ENCODE measurements around the gene HNRNPUL2. TPM values are rescaled to one million over a fixed set of nuclear protein-coding genes. Genes with fewer than 3 reads are reported as not detected.
A peak's percentile ranks its signal among the peaks of the same experiment; 100 is the strongest.

Gene HNRNPUL2
- polyA plus RNA-seq, 1 experiment: 28.2 TPM

GRCh38 chr11:62664405-62665074 is 62.7 kb downstream of the HNRNPUL2 start:
- no peak for TF ChIP-seq CTCF (IDR thresholded peaks at IDR 0.05; ENCODE audit: low read depth, low read length)
- DNase-seq (ENCODE audit: low read depth, low spot score): no peak
- Histone ChIP-seq H3K4me3 (ENCODE audit: low read depth, low read length) (peak overlapping the region; percentile 96), H3K9me3 (ENCODE audit: control insufficient read depth, insufficient read depth, low read length) (peaks cover 4% of the 10 kb centered on the region; the same call in 1 of the 2 replicates), H3K27me3 (ENCODE audit: control insufficient read depth, insufficient read depth, low read length) (no peaks in the 10 kb centered on the region), H3K27ac (ENCODE audit: low read depth, low read length) (peak overlapping the region; percentile 77)
- POLR2A ChIA-PET: interaction anchor here (0.5 to 4.2 kb wide), 50 partner anchors 10 to 850 kb away, joined by 3 to 150 read pairs (median 6); partner anchors contain the start of genes B3GAT3, EEF1G, EML3 and GANAB
- CTCF ChIA-PET: interaction anchor here (0.7 to 1.8 kb wide), 5 partner anchors 9 to 53 kb away, joined by 3 to 5 read pairs (median 3); partner anchors contain the start of gene GANAB

Small RNAs within 50 kb of the gene (small RNA-seq; reads per million reads assigned to genes)
- not detected for gene SNORA57 (ENCODE audit: insufficient read length, low read depth)

Other genes starting within 250 kb of the HNRNPUL2 start
- 231 and 243 TPM in 2 replicates for gene AHNAK, start 180.7 kb downstream of the HNRNPUL2 start, polyA plus RNA-seq (2011; rRNA removed)
- 2,186 and 2,474 TPM in 2 replicates for gene EEF1G, start 153.6 kb downstream of the HNRNPUL2 start, polyA plus RNA-seq (2011; rRNA removed)
- gene TUT1, start 135.9 kb downstream of the HNRNPUL2 start, polyA plus RNA-seq (2011; rRNA removed): 7.8 and 9.0 TPM in 2 replicates
- 22.9 and 36.7 TPM in 2 replicates for gene MTA2, start 125.6 kb downstream of the HNRNPUL2 start, polyA plus RNA-seq (2011; rRNA removed)
- gene EML3, start 114.7 kb downstream of the HNRNPUL2 start, polyA plus RNA-seq (2011; rRNA removed): 17.1 and 18.6 TPM in 2 replicates
- gene ROM1, start 114.2 kb downstream of the HNRNPUL2 start, polyA plus RNA-seq (2011; rRNA removed): 1.4 and 2.0 TPM in 2 replicates
- 14.5 and 20.2 TPM in 2 replicates for gene B3GAT3, start 105.5 kb downstream of the HNRNPUL2 start, polyA plus RNA-seq (2011; rRNA removed)
- gene GANAB, start 80.8 kb downstream of the HNRNPUL2 start, polyA plus RNA-seq (2011; rRNA removed): 369 and 464 TPM in 2 replicates
- 10.6 and 12.6 TPM in 2 replicates for gene INTS5, start 74.2 kb downstream of the HNRNPUL2 start, polyA plus RNA-seq (2011; rRNA removed)
- gene C11orf98, start 62.2 kb downstream of the HNRNPUL2 start, polyA plus RNA-seq (2011; rRNA removed): 38.8 and 43.6 TPM in 2 replicates
- 4.6 and 4.7 TPM in 2 replicates for gene CSKMT, start 62.1 kb downstream of the HNRNPUL2 start, polyA plus RNA-seq (2011; rRNA removed)
- 5.4 and 6.2 TPM in 2 replicates for gene UQCC3, start 55.8 kb downstream of the HNRNPUL2 start, polyA plus RNA-seq (2011; rRNA removed)
- gene LBHD1, start 55.2 kb downstream of the HNRNPUL2 start, polyA plus RNA-seq (2011; rRNA removed): 2.4 and 3.2 TPM in 2 replicates
- gene UBXN1, start 48.4 kb downstream of the HNRNPUL2 start, polyA plus RNA-seq (2011; rRNA removed): 92.8 and 100 TPM in 2 replicates
- 4.1 and 5.7 TPM in 2 replicates for gene LRRN4CL, start 37.9 kb downstream of the HNRNPUL2 start, polyA plus RNA-seq (2011; rRNA removed)
- 42.8 and 63.7 TPM in 2 replicates for gene BSCL2, start 20.0 kb downstream of the HNRNPUL2 start, polyA plus RNA-seq (2011; rRNA removed)
- gene GNG3, start 19.8 kb downstream of the HNRNPUL2 start, polyA plus RNA-seq (2011; rRNA removed): 0.11 TPM in 1 of 2 replicates, not detected in the other
- 32.2 and 32.5 TPM in 2 replicates for gene TTC9C, start 1.0 kb upstream of the HNRNPUL2 start, polyA plus RNA-seq (2011; rRNA removed)
- 3.2 and 3.7 TPM in 2 replicates for gene ZBTB3, start 26.7 kb upstream of the HNRNPUL2 start, polyA plus RNA-seq (2011; rRNA removed)
- gene POLR2G, start 34.1 kb upstream of the HNRNPUL2 start, polyA plus RNA-seq (2011; rRNA removed): 213 and 215 TPM in 2 replicates
- gene TAF6L, start 43.9 kb upstream of the HNRNPUL2 start, polyA plus RNA-seq (2011; rRNA removed): 8.9 and 13.4 TPM in 2 replicates
- gene TMEM179B, start 59.9 kb upstream of the HNRNPUL2 start, polyA plus RNA-seq (2011; rRNA removed): 51.7 and 63.8 TPM in 2 replicates
- 12.3 and 13.5 TPM in 2 replicates for gene TMEM223, start 64.5 kb upstream of the HNRNPUL2 start, polyA plus RNA-seq (2011; rRNA removed)
- 48.9 and 66.1 TPM in 2 replicates for gene NXF1, start 78.0 kb upstream of the HNRNPUL2 start, polyA plus RNA-seq (2011; rRNA removed)
- 51.7 and 52.1 TPM in 2 replicates for gene STX5, start 104.6 kb upstream of the HNRNPUL2 start, polyA plus RNA-seq (2011; rRNA removed)
- gene TEX54, start 105.4 kb upstream of the HNRNPUL2 start, polyA plus RNA-seq (2011; rRNA removed): not detected in 2 replicates
- gene WDR74, start 112.1 kb upstream of the HNRNPUL2 start, polyA plus RNA-seq (2011; rRNA removed): 18.0 and 21.6 TPM in 2 replicates
- 263 and 284 TPM in 2 replicates for gene SLC3A2, start 153.4 kb upstream of the HNRNPUL2 start, polyA plus RNA-seq (2011; rRNA removed)
- not detected in 2 replicates for gene CHRM1, start 193.9 kb upstream of the HNRNPUL2 start, polyA plus RNA-seq (2011; rRNA removed)

Measured in AG04450 (cell line).